Mammary epithelial cell (primary cell): Measurements from ENCODE around the gene PPP1R27.

ENCODE experiments used
- CTCF ChIP-seq, 2 donors: IDR thresholded peaks in 1 of 2; conservative IDR thresholded peaks in 1 of 2; 2 replicates each; pipeline ENCODE4 v1.5.1; 2011 to 2012; ENCODE audit warnings: inconsistent platforms in 2 of 2, low read length in 2 of 2, mild to moderate bottlenecking in 2 of 2, control low read depth in 1 of 2, low read depth in 1 of 2; ENCODE audit not compliant: insufficient read depth in 1 of 2; ENCODE audit errors: extremely low read depth in 1 of 2
- EZH2 ChIP-seq: IDR thresholded peaks from 2 replicates; pipeline ENCODE4 v1.6.1; 2012; ENCODE audit warnings: low read length, inconsistent platforms, borderline replicate concordance

DNA sequence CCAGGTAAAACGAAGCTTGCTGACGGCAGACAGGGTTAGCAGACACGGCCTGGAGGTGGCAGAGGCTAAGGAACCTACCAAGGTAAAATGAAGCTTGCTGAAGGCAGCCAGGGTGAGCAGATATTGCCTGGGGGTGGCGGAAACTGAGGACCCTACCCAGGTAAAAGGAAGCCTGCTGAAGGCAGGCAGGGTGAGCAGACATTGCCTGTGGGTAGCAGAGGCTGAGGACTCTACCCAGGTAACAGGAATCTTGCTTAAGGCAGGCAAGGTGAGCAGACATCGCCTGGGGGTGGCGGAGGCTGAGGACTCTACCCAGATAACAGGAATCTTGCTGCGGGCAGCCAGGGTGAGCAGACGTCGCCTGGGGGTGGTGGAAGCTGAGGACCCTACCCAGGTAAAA, 33.5 kb downstream of the PPP1R27 start:
- TF ChIP-seq CTCF (conservative IDR thresholded peaks at IDR 0.05 in 1 of 2, IDR thresholded peaks at IDR 0.05 in 1 of 2; ENCODE audit: extremely low read depth in 1 of 2, insufficient read depth in 1 of 2, low read depth in 1 of 2, low read length in 2 of 2) (no peak), EZH2 (no peak)
